Breast epithelium (tissue), 4 donors: Measurements from ENCODE around the gene OR8G1. TPM values are rescaled to one million over a fixed set of nuclear protein-coding genes. Genes with fewer than 3 reads are reported as not detected.
"Not testable (repeated sequence)": the region's sequence is repeated elsewhere in the genome, so short reads cannot be mapped to it uniquely, and the experiment has no call there.

Experiments used
- DNase-seq, 2 donors: peaks; one replicate each; pipeline ENCODE4 v3.0.0-alpha.2; 2019; ENCODE audit warnings: low spot score in 2 of 2
- H3K27ac ChIP-seq, 2 donors: fragments of 200-600 bp; sonication (generic) in 1 of 2; one replicate each; pipeline ENCODE4 v1.5.1; 2016 to 2019; ENCODE audit warnings: mild to moderate bottlenecking in 1 of 2
- H3K27me3 ChIP-seq, 2 donors: fragments of 200-600 bp; sonication (generic) in 1 of 2; one replicate each; pipeline versions ENCODE4 v1.5.1 to v1.6.0; 2017 to 2019; ENCODE audit warnings: control low read depth in 1 of 2, mild to moderate bottlenecking in 1 of 2
- H3K36me3 ChIP-seq: fragments of 200-600 bp; one replicate; pipeline ENCODE4 v1.5.1; 2019
- H3K4me1 ChIP-seq, 2 donors: fragments of 200-600 bp; sonication (generic); one replicate each; pipeline ENCODE4 v1.5.1; 2016 to 2019; ENCODE audit warnings: control low read depth in 1 of 2
- H3K4me3 ChIP-seq, 3 donors: fragments of 200-600 bp; sonication (generic); 1 replicate in 2 of 3; 2 replicates in 1 of 3; pipeline ENCODE4 v1.5.1; 2016 to 2019; ENCODE audit warnings: mild to moderate bottlenecking in 3 of 3, moderate library complexity in 2 of 3
- H3K9me3 ChIP-seq, 2 donors: fragments of 200-600 bp; sonication (generic) in 1 of 2; one replicate each; pipeline ENCODE4 v1.5.1; 2016 to 2019; ENCODE audit warnings: control low read depth in 1 of 2
- POLR2A ChIP-seq: fragments of 450-650 bp; IDR thresholded peaks from one replicate; pipeline ENCODE4 v1.6.1; 2016; ENCODE audit warnings: antibody characterized with exemption, mild to moderate bottlenecking, moderate library complexity
- POLR2AphosphoS5 ChIP-seq, 3 donors: sonication (generic); formaldehyde crosslinking; IDR thresholded peaks; one replicate each; pipeline ENCODE4 v1.6.1; 2017; ENCODE audit warnings: antibody characterized with exemption in 3 of 3
- intact Hi-C: fragments of 100-400 bp; cut with DNase I; formaldehyde crosslinking; loops from one replicate; pipeline ENCODE4 v1.15.1; 2023; ENCODE audit warnings: low total_unique reads
- total RNA-seq, 3 donors: library from RNA; depleted of rRNA; stranded (reverse); fragments of >200 nt; gene quantifications; one replicate each; pipeline ENCODE4 v1.1.0, GENCODE V29; 2016
- TF ChIP-seq, protein P1 (sequence below), 3 donors: fragments of 450-650 bp; IDR thresholded peaks; one replicate each; pipeline ENCODE4 v1.5.1; 2016 to 2017; ENCODE audit warnings: antibody characterized with exemption in 3 of 3, mild to moderate bottlenecking in 3 of 3, moderate library complexity in 3 of 3

OR8G1 gene
- total RNA-seq, 3 donors from 2014 or later = not detected

DNA sequence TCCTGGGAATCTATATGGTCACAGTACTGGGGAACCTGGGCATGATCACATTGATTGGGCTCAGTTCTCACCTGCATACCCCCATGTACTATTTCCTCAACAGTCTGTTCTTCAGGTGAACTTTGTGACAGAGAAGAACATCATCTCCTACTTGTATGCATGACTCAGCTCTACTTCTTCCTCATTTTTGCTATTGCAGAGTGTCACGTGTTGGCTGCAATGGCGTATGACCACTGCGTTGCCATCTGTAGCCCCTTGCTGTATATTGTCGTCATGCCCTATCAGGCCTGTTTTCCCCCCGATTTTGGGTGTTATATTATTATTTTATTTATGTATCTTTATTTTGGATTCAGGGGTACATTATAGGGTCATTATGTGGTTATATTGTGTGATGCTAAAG lies 2.4 kb upstream of the OR8G1 start:
- Histone ChIP-seq H3K9me3 (no peaks in the 10 kb centered on the region), H3K4me1 (no peaks in the 10 kb centered on the region), H3K4me3 (no peak overlapping the region), H3K36me3 (no peaks in the 10 kb centered on the region), H3K27ac (no peak overlapping the region), H3K27me3 (no peaks in the 10 kb centered on the region)
- TF ChIP-seq, protein P1, sequence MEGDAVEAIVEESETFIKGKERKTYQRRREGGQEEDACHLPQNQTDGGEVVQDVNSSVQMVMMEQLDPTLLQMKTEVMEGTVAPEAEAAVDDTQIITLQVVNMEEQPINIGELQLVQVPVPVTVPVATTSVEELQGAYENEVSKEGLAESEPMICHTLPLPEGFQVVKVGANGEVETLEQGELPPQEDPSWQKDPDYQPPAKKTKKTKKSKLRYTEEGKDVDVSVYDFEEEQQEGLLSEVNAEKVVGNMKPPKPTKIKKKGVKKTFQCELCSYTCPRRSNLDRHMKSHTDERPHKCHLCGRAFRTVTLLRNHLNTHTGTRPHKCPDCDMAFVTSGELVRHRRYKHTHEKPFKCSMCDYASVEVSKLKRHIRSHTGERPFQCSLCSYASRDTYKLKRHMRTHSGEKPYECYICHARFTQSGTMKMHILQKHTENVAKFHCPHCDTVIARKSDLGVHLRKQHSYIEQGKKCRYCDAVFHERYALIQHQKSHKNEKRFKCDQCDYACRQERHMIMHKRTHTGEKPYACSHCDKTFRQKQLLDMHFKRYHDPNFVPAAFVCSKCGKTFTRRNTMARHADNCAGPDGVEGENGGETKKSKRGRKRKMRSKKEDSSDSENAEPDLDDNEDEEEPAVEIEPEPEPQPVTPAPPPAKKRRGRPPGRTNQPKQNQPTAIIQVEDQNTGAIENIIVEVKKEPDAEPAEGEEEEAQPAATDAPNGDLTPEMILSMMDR (IDR thresholded peaks at IDR 0.05) = no peak
- intact Hi-C loops = no loop called here
- no peak for DNase-seq

- intact Hi-C loops, H3K27ac ChIP-seq, H3K27me3 ChIP-seq, H3K9me3 ChIP-seq, H3K36me3 ChIP-seq, H3K4me1 ChIP-seq, DNase-seq, H3K4me3 ChIP-seq: not testable (repeated sequence)
Observed at GRCh38 chr11:124249869-124250268, 9.0 kb downstream of the OR8G1 start.

DNA sequence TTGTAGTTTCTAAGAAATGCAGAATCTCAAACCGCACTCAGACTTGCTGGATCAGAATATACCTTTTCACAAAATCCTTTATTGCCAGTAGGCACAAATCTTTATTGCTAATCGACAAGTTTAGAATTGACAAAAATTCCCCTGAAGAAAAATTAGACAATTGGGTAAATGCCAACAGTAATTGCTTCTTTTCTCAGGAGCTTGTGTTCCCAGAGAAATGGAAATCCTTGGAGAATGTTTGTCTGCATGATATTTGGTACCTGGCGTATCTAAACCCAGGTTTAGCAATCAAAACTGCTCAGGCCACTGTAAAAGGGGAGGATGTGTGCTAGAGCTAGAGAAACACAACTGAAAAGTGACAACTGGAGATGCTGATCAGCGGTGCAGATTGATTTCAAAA lies 15.2 kb downstream of the OR8G1 start, which contains the start of gene OR8G5:
Gene OR8G5 (plus strand): TSS at position 301 of the 400 bp plus-strand sequence. CDS start 8,556 bp downstream, outside the sequence.
- H3K27me3 ChIP-seq = peaks cover 0 to 3% of the 10 kb centered on the region in 2 donors
- DNase-seq = no peak
- TF ChIP-seq, protein P1 (IDR thresholded peaks at IDR 0.05) = no peak
- no peak for TF ChIP-seq POLR2A
- no peak for TF ChIP-seq POLR2AphosphoS5 (IDR thresholded peaks at IDR 0.05)
- H3K9me3 ChIP-seq = no peaks in the 10 kb centered on the region
- H3K4me1 ChIP-seq = no peaks in the 10 kb centered on the region
- H3K27ac ChIP-seq = no peak within 1 kb of the TSS
- H3K4me3 ChIP-seq = no peak within 1 kb of the TSS
- H3K36me3 ChIP-seq = no peaks in the 10 kb centered on the region
- intact Hi-C loops = no loop called here

DNA sequence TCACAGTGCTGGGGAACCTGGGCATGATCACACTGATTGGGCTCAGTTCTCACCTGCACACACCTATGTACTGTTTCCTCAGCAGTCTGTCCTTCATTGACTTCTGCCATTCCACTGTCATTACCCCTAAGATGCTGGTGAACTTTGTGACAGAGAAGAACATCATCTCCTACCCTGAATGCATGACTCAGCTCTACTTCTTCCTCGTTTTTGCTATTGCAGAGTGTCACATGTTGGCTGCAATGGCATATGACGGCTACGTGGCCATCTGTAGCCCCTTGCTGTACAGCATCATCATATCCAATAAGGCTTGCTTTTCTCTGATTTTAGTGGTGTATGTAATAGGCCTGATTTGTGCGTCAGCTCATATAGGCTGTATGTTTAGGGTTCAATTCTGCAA lies 24.1 kb downstream of the OR8G1 start:
- intact Hi-C loops, H3K9me3 ChIP-seq, DNase-seq, H3K4me3 ChIP-seq, H3K4me1 ChIP-seq, H3K27ac ChIP-seq, H3K36me3 ChIP-seq, H3K27me3 ChIP-seq: not testable (repeated sequence)

- not testable (repeated sequence) for H3K9me3 ChIP-seq, DNase-seq, H3K36me3 ChIP-seq, H3K4me1 ChIP-seq, H3K27me3 ChIP-seq, H3K27ac ChIP-seq, H3K4me3 ChIP-seq
- intact Hi-C loops = loop anchor here (5.0 kb wide), 1 partner anchor 1041 kb away; no protein-coding TSS in a partner anchor
Observed at GRCh38 chr11:124270886-124271285, 30.0 kb downstream of the OR8G1 start.

- intact Hi-C loops = loop anchor here (5.0 kb wide), 1 partner anchor 1038 kb away; no protein-coding TSS in a partner anchor
Observed at GRCh38 chr11:124274000-124274399, 33.1 kb downstream of the OR8G1 start.

More at GRCh38 chr11:124274000-124274399, 33.1 kb downstream of the OR8G1 start:
- no peak for DNase-seq
- TF ChIP-seq POLR2AphosphoS5 (IDR thresholded peaks at IDR 0.05) (no peak), POLR2A (no peak)
- TF ChIP-seq, protein P1 (IDR thresholded peaks at IDR 0.05) = no peak
- H3K4me3 ChIP-seq = no peak overlapping the region
- H3K36me3 ChIP-seq = no peaks in the 10 kb centered on the region
- no peaks in the 10 kb centered on the region for H3K9me3 ChIP-seq
- H3K27ac ChIP-seq = no peak overlapping the region
- no peaks in the 10 kb centered on the region for H3K4me1 ChIP-seq
- no peaks in the 10 kb centered on the region for H3K27me3 ChIP-seq
